ENCODE data around the gene NID2. TPM values are rescaled to one million over a fixed set of nuclear protein-coding genes. Genes with fewer than 3 reads are reported as not detected.
A peak's percentile ranks its signal among the peaks of the same experiment; 100 is the strongest.

NID2 gene
- total and polyA plus RNA-seq, 2 of the 4 experiments (the other 2 are of a cell fraction), result 101 to 303 TPM

- Histone ChIP-seq H3K4ac (ENCODE audit: low read depth, low read length) (no peak overlapping the region), H2BK20ac (ENCODE audit: low read depth, low read length) (no peak overlapping the region), H3K9me1 (ENCODE audit: insufficient read depth, low read length) (peaks cover 13% of the 10 kb centered on the region), H3K4me1 (ENCODE audit: control insufficient read depth, insufficient read depth, low read length) (peaks cover 16% of the 10 kb centered on the region), H2BK5ac (ENCODE audit: low read depth, low read length, poor library complexity, severe bottlenecking) (no peak overlapping the region), H2BK120ac (ENCODE audit: low read depth, low read length) (no peak overlapping the region), H3K4me3 (ENCODE audit: insufficient read depth, low read depth, low read length) (no peak overlapping the region), H2AK9ac (replicated peaks; ENCODE audit: low read depth, low read length, poor library complexity) (no peak overlapping the region), H2AK5ac (ENCODE audit: low read depth, low read length) (no peak overlapping the region), H3K27me3 (ENCODE audit: control insufficient read depth, insufficient read depth, low read length) (no peaks in the 10 kb centered on the region), H3K9me3 (ENCODE audit: control insufficient read depth, insufficient read depth, low read length) (no peaks in the 10 kb centered on the region), H3K23ac (ENCODE audit: low read depth, low read length) (no peak overlapping the region), H3K4me2 (ENCODE audit: low read depth, low read length) (0 out of 2 replicates have a peak overlapping the region, but pooled peaks have one; percentile 23), H4K91ac (ENCODE audit: insufficient read depth, low read depth, low read length) (no peak overlapping the region), H2AFZ (replicated peaks; ENCODE audit: low read length, poor library complexity) (no peak overlapping the region), H3K36me3 (ENCODE audit: control insufficient read depth, insufficient read depth, low read length) (peaks cover 33% of the 10 kb centered on the region), H2BK15ac (ENCODE audit: low read depth, low read length) (no peak overlapping the region), H3K18ac (ENCODE audit: low read depth, low read length) (no peak overlapping the region), H3K56ac (ENCODE audit: extremely low read depth, insufficient read depth, low read length) (no peak overlapping the region), H4K8ac (ENCODE audit: low read depth in 2 of 2, low read length in 2 of 2) (no peak overlapping the region), H4K20me1 (ENCODE audit: insufficient read depth, low read length) (peaks cover 15% of the 10 kb centered on the region; the same call in 1 of the 2 replicates), H3K79me1 (ENCODE audit: low read depth in 1 of 2, low read length in 2 of 2) (peaks cover 36 to 73% of the 10 kb centered on the region in 2 experiments), H4K5ac (ENCODE audit: low read depth, low read length) (no peak overlapping the region), H3K14ac (replicated peaks; ENCODE audit: low read depth, low read length) (no peak overlapping the region), H3K9ac (ENCODE audit: low read depth, low read length) (no peak overlapping the region), H3K27ac (ENCODE audit: insufficient read depth, low read length) (no peak overlapping the region; the same call in 1 of the 2 replicates)
- DNase-seq (no peak), ATAC-seq (ENCODE audit: low read depth) (no peak)
- ChIA-PET CTCF (no interaction called here), POLR2A (ENCODE audit: unreplicated experiment) (no interaction called here)
- in situ Hi-C loops (cut with MboI; ENCODE audit: low sequenced_read_pairs), result no loop called here
- BruUV-seq (replicated peaks), result no TSS peak
- intact Hi-C loops (cut with micrococcal nuclease), result no loop called here
- TF ChIP-seq USF2 (IDR thresholded peaks at IDR 0.05; ENCODE audit: low read depth, low read length) (no peak), RAD21 (IDR thresholded peaks at IDR 0.05; ENCODE audit: low read length) (no peak), RFX5 (IDR thresholded peaks at IDR 0.05; ENCODE audit: low read depth, low read length) (no peak), FOS (IDR thresholded peaks at IDR 0.05; ENCODE audit: low read depth, low read length) (no peak), CEBPB (IDR thresholded peaks at IDR 0.05; ENCODE audit: low read depth, low read length) (no peak), BHLHE40 (IDR thresholded peaks at IDR 0.05; ENCODE audit: low read depth, low read length) (no peak), POLR2A (IDR thresholded peaks at IDR 0.05; ENCODE audit: low read depth, low read length) (no peak), CHD1 (IDR thresholded peaks at IDR 0.05; ENCODE audit: low read depth, low read length) (no peak), MAFK (IDR thresholded peaks at IDR 0.05; ENCODE audit: low read depth, low read length) (no peak), MAZ (IDR thresholded peaks at IDR 0.05; ENCODE audit: borderline replicate concordance, low read depth, low read length) (no peak), SMC3 (IDR thresholded peaks at IDR 0.05; ENCODE audit: low read depth, low read length) (no peak), MXI1 (IDR thresholded peaks at IDR 0.05; ENCODE audit: borderline replicate concordance, low read depth, low read length) (no peak), ELK1 (IDR thresholded peaks at IDR 0.05; ENCODE audit: borderline replicate concordance, low read depth, low read length) (no peak), NFE2L2 (IDR thresholded peaks at IDR 0.05; ENCODE audit: low read depth, low read length) (no peak), RCOR1 (IDR thresholded peaks at IDR 0.05; ENCODE audit: insufficient replicate concordance, low read length) (no peak)
- TF ChIP-seq, protein P1, sequence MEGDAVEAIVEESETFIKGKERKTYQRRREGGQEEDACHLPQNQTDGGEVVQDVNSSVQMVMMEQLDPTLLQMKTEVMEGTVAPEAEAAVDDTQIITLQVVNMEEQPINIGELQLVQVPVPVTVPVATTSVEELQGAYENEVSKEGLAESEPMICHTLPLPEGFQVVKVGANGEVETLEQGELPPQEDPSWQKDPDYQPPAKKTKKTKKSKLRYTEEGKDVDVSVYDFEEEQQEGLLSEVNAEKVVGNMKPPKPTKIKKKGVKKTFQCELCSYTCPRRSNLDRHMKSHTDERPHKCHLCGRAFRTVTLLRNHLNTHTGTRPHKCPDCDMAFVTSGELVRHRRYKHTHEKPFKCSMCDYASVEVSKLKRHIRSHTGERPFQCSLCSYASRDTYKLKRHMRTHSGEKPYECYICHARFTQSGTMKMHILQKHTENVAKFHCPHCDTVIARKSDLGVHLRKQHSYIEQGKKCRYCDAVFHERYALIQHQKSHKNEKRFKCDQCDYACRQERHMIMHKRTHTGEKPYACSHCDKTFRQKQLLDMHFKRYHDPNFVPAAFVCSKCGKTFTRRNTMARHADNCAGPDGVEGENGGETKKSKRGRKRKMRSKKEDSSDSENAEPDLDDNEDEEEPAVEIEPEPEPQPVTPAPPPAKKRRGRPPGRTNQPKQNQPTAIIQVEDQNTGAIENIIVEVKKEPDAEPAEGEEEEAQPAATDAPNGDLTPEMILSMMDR (conservative IDR thresholded peaks at IDR 0.05; ENCODE audit: low read depth, low read length), result no peak
- dilution Hi-C loops (cut with HindIII; ENCODE audit: low sequenced_read_pairs, unreplicated experiment), result no loop called here
Measured at GRCh38 chr14:52059649-52060048, 9.2 kb downstream of the NID2 start.
